Urothelium cell line (cell line): ENCODE results near the gene SHROOM4.

Experiments used
- DNase-seq: peaks from one replicate; pipeline ENCODE4 v3.0.0; 2011; ENCODE audit warnings: low spot score, mixed read lengths
- FAIRE-seq: peaks from 2 replicates; lab custom pipeline; 2011; peaks lifted over from hg19 to GRCh38; lab: Jason Lieb, UNC

SHROOM4 gene

GRCh38 chrX:50779694-50780093 lies 34.3 kb downstream of the SHROOM4 start:
- DNase-seq (no peak), FAIRE-seq (no peak)

GRCh38 chrX:50778272-50778671 lies 35.7 kb downstream of the SHROOM4 start:
- no peak for DNase-seq
- FAIRE-seq: no peak

GRCh38 chrX:50776248-50776647 lies 37.7 kb downstream of the SHROOM4 start:
- DNase-seq (no peak), FAIRE-seq (no peak)

- FAIRE-seq (no peak), DNase-seq (no peak)
Measured at GRCh38 chrX:50771382-50771781, 42.6 kb downstream of the SHROOM4 start.

- FAIRE-seq (no peak), DNase-seq (peak; percentile 49)
Measured at GRCh38 chrX:50770702-50771101, 43.3 kb downstream of the SHROOM4 start.

GRCh38 chrX:50769389-50770063 lies 44.5 kb downstream of the SHROOM4 start:
- FAIRE-seq (no peak), DNase-seq (no peak)

- FAIRE-seq (no peak), DNase-seq (no peak)
Measured at GRCh38 chrX:50768801-50769200, 45.2 kb downstream of the SHROOM4 start.

- FAIRE-seq: no peak
Measured at GRCh38 chrX:50765986-50766385, 48.0 kb downstream of the SHROOM4 start.

GRCh38 chrX:50762578-50762977 lies 51.4 kb downstream of the SHROOM4 start:
- FAIRE-seq: no peak
- DNase-seq: no peak

More at GRCh38 chrX:50765986-50766385, 48.0 kb downstream of the SHROOM4 start:
- DNase-seq: no peak

GRCh38 chrX:50756276-50756675 lies 57.7 kb downstream of the SHROOM4 start:
- DNase-seq (no peak), FAIRE-seq (no peak)

- DNase-seq: no peak
- no peak for FAIRE-seq
Measured at GRCh38 chrX:50751091-50751490, 62.9 kb downstream of the SHROOM4 start.

- peak; percentile 30 for DNase-seq
- FAIRE-seq: no peak
Measured at GRCh38 chrX:50747471-50747900, 66.5 kb downstream of the SHROOM4 start.

GRCh38 chrX:50736656-50737055 lies 77.3 kb downstream of the SHROOM4 start:
- FAIRE-seq (no peak), DNase-seq (no peak)

GRCh38 chrX:50726296-50726695 lies 87.7 kb downstream of the SHROOM4 start:
- FAIRE-seq: no peak
- DNase-seq: no peak

GRCh38 chrX:50725310-50725709 lies 88.7 kb downstream of the SHROOM4 start:
- DNase-seq: no peak
- FAIRE-seq: no peak

- FAIRE-seq: no peak
Measured at GRCh38 chrX:50723006-50723405, 91.0 kb downstream of the SHROOM4 start.

GRCh38 chrX:50721764-50722521 lies 92.1 kb downstream of the SHROOM4 start:
- no peak for FAIRE-seq
- no peak for DNase-seq

More at GRCh38 chrX:50723006-50723405, 91.0 kb downstream of the SHROOM4 start:
- peak; percentile 28 for DNase-seq

GRCh38 chrX:50719614-50720013 lies 94.4 kb downstream of the SHROOM4 start:
- FAIRE-seq (no peak), DNase-seq (no peak)

GRCh38 chrX:50718776-50719175 lies 95.2 kb downstream of the SHROOM4 start:
- DNase-seq: no peak
- FAIRE-seq: no peak

GRCh38 chrX:50716706-50717105 lies 97.3 kb downstream of the SHROOM4 start:
- no peak for FAIRE-seq

GRCh38 chrX:50712777-50713176 lies 101.2 kb downstream of the SHROOM4 start:
- DNase-seq (no peak), FAIRE-seq (no peak)

More at GRCh38 chrX:50716706-50717105, 97.3 kb downstream of the SHROOM4 start:
- no peak for DNase-seq

GRCh38 chrX:50711907-50712306 lies 102.1 kb downstream of the SHROOM4 start:
- no peak for FAIRE-seq

More at GRCh38 chrX:50711907-50712306, 102.1 kb downstream of the SHROOM4 start:
- DNase-seq: no peak
